ENCODE results near the gene CSN2.
"Not testable (repeated sequence)": the region's sequence is repeated elsewhere in the genome, so short reads cannot be mapped to it uniquely, and the experiment has no call there.

Gene CSN2, protein sequence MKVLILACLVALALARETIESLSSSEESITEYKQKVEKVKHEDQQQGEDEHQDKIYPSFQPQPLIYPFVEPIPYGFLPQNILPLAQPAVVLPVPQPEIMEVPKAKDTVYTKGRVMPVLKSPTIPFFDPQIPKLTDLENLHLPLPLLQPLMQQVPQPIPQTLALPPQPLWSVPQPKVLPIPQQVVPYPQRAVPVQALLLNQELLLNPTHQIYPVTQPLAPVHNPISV

DNA sequence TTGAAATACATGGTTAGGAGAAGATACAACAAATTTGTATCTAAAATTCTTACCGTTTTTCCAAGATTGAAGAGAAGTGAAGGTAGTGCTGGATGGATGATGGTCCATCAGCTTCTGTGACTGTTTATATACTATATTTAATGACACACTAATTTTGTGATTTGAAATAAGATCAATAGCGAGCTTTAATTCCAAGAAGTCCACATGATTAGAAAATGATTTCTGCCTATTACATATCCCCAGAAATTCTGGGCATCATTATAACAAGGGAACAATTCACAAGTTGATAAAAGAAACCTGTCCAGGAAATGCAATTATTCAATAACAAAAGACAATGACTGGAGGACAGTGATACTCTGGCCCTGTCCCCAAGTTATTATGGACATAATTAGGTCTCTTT, at the start of gene CSN2:
Gene CSN2 (minus strand): TSS at position 101 of the 400 bp plus-strand sequence. CDS start 4,733 bp downstream, outside the sequence.
- no peak for DNase-seq

DNA sequence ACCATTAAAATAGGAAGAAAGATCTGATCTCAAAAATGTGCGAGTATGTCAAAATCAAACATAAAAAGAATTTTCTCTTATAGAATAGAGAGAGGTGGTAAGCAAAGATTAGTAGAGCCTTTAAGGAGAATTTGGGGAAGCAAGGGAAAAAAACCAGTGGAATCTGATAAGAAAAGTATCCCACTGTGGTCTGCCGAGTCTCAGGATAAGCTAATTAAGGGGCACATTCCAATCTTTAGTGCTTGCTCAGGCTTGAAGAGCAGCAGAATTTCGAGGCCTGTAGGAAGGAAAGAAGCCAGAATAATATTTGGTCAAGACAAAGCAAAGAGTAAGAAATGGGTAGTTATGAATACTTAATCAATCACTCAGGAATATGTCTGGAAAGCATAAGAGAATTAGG, 43.2 kb upstream of the CSN2 start:
- DNase-seq: no peak

DNA sequence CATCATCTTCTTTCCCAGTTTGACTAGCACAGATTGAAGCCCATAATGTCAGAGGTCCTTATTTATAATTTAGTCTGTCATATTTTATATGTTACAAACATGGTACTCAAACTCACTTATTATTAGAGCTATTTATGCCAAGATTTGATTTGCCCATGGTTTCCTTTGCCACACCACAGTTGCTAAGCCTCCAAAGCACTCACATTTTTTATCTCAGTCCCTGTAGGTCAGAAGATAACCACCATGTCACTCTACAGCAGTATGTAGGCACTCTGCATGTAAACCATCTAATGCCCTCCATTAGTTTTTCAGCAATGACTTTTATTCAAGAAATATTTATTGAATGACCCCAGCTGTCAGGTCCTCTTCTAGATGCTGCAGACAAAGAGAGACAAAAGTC, 37.0 kb upstream of the CSN2 start:
- DNase-seq: no peak

DNA sequence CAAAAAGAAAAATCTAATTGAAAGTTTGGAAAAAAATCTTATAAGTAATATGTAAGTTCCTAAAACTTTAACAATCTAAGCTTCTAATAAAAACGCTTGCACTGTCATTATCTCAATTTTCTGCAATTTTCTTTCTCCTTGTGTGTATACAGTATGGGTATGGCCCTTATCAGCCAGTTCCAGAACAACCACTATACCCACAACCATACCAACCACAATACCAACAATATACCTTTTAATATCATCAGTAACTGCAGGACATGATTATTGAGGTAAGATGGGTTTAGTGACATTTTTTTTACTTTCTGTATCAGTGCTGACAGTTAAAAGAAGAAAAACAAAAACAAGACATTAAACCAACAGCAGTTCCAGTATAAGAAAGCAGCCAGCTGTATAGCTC, 35.2 kb upstream of the CSN2 start:
- DNase-seq: no peak

DNA sequence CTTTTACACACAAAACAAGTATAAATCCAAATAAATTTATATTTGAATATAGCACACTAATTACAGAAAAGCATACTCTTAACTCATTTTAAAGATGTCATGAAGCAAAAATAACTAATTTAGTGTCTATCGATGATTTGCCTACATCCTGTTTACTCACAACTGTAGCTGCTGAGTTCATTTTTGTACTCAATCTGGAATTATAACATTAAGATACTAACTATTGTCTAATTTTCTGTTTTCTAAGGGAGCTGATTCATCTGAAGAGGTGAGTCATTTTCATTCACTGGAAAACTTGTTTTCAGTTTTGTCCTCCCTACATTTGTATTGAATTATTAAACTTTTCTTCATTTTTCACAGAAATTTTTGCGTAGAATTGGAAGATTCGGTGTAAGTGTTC, 33.9 kb upstream of the CSN2 start:
- no peak for DNase-seq

DNA sequence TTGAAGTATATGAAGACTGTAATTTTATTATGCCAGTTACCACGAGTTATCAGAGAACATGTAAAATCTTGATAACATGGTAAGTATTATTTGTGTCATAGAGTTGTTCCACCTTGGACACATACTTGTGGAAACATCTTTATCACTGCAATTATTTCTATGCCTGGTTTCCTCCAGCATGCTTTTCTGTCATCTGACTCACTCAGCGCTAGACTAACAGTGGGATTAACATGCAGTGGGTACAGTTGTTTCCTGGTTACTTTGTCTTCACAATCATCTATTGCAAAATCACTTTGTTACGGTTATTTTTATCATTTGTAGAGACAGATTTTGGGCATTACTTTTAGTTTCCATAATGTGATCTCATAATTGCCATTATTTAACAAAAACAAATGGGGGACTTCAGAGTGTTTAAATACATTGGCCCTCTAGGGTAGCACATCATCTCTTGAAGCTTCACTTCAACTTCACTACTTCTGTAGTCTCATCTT, 30.0 kb upstream of the CSN2 start, which contains the start of gene STATH:
Gene STATH (plus strand): TSS at position 441 of the 491 bp plus-strand sequence. CDS start 2,472 bp downstream, outside the sequence.
- no peak for DNase-seq

DNA sequence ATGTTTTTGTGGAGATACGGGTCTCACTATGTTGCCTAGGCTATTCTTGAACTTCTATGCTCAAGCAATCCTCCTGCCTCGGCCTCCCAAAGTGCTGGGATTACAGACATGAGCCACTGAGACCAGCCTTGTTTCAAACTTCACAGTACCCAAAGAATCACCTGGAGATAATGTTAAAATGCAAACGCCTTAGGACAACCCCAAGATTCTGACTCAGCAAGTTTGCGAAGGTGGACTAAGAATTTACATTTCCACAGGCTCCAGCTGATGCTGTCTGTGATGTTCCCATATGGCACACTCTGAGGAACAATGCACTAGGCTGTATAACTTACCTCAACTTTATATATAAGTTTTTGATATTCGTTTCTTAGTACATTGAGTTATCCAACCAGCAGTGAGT, 29.3 kb upstream of the CSN2 start:
- no peak for DNase-seq

DNA sequence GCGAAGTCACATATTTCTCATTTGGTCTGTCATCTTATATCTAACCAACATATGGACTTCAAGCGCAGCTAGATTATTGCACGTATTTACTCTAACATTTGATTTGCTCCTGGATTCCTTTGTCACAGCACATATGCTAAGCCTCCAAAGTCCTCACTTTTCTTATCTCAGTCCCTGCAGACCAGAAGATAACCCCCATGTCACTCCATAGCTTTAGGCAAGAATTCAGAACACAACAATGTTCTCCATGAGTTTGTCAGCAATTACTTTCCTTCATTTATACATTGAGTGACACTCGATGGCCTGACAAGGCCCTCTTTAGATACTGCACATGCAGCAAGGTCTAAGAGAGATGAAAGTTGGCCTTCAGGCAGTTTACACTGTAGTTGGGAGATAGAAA, 25.5 kb upstream of the CSN2 start:
- DNase-seq: no peak

DNA sequence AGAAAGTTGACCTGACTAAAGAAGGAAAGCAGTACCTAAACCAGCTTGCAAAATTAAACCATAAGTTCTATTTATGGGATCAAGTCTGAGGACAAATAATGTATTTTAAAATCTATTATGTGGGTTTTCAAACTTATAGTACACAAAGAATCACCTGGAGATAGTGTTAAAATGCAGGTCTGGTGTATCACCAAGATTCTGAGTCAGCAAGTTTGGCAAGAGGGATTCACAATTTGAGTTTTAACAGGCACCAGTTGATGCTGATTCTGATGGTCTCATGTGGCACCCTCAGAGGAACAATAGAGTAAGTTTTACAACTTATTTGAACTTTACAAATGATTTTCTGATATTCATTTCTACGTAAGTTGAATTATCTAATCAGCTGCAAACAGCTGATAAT, 21.1 kb upstream of the CSN2 start:
- no peak for DNase-seq

DNA sequence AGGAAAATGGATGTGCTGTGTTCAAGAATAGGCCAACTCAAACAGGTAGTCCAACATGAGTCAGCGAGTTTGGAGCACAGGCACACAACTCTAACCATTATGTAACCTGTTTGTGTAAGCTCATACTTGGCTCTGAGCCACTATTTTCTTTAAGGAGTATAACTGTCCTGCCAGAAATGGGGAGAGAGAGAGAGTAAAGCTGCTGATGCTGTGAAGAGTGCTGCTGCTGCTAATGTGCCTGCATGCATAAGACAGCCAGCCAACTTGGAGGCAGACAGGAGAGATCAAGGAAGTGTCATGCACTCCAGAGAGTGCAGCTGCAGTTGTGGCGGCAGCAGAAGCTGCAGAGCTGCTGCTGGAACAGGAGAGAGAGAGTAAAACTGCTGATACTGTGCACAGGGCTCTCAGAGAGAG, 18.5 kb upstream of the CSN2 start:
- no peak for DNase-seq

DNA sequence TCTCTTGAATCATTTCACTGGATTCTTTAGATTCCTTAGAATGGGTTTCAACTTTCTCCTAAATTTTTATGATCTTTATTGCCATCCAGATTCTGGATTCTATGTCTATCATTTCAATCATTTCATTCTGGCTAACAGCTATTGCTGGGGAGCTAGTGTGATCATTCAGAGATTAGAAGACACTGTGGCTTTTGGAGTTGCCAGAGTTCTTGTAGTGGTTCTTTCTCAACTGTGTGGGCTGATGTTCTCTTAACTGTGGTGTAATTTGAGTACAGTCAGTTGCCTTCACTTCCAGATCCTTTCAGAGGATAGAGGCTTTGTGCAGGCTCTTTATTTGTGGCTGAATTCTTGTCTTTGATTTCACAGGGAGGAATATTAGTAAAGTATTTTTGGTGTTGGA, 12.1 kb upstream of the CSN2 start:
- DNase-seq: no peak

DNA sequence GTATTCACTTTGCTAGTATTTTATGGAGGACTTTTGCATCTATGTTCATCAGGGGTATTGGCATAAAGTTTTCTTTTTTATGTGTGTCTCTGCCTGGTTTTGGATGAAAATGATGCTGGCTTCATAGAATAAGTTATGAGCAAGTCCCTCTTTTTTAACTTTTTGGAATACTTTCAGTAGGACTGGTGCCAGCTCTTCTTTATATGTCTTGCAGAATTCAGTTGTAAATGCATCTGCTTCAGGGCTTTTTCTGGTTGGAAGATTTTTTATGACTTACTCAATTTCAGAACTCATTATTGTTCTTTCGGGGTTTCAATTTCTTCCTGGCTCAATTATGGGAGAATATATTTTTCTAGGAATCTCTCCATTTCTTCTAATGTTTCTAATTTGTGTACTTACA, 9.1 kb upstream of the CSN2 start:
- no peak for DNase-seq

DNA sequence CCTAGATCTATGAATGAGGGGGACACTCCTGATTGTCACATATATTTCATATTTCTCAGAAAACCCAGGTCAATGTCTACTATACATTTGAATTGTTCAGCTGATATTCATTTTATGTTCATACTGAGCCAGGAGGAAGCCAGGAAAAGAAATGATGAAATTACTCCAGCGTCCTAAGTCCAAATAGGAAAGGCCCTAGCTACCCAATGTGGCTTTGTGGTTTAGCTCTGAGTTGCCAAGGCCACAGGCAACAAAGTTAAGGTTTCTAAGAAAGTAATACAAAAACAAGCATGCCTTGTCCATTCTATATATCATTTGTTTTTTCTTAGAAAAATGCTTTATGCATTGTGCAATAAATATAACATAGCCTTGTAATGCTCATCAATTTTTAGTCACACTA, 4.5 kb upstream of the CSN2 start:
- DNase-seq: no peak

DNA sequence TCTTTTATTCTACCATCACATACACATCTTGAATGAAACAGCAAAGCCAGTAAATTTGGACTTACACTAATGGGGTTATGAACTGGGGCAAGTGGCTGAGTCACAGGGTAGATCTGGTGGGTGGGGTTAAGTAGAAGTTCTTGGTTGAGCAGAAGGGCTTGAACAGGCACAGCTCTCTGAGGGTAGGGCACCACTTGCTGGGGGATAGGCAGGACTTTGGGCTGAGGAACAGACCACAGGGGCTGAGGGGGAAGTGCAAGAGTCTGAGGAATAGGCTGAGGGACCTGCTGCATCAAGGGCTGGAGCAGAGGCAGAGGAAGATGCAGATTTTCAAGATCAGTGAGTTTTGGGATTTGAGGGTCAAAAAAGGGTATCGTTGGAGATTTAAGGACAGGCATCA, 8.3 kb downstream of the CSN2 start:
- DNase-seq: no peak

DNA sequence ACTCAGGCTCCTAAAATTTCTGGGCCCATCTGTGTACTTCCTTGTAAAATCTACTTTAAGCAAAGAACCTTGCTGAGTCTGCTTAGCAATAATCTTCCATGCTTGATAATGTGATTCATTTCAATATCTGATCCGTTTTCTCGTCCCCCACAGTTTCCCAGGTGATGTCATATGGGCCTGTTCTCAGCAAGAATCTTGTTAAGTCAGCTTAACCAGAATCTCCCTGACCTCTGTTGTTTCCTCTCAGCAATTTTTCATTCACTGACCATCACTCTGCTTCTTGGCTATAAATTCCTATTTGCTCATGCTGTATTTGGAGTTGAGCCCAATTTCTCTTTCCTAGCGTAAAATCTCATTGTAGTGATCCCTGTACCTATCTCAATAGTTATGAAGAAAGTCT, 13.9 kb downstream of the CSN2 start:
- DNase-seq: no peak

DNA sequence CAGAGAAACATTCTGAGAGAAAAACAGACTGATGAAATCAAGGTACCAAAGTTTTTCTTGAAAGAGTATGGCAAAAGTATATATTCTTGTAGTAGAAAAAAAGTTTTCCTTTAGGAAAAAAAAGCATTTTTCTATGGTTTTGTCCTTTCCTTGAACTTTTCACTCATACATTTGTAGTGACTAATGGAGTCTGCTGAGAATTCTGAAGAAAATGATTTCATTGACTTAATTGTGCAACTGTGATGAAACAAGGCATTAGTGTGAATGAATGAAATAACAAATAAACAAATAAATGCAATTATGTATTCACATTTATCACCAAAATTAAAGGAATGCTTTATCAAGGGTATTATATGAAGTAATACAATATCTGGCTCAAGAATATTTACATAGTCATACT, 29.0 kb downstream of the CSN2 start:
- DNase-seq: no peak

DNA sequence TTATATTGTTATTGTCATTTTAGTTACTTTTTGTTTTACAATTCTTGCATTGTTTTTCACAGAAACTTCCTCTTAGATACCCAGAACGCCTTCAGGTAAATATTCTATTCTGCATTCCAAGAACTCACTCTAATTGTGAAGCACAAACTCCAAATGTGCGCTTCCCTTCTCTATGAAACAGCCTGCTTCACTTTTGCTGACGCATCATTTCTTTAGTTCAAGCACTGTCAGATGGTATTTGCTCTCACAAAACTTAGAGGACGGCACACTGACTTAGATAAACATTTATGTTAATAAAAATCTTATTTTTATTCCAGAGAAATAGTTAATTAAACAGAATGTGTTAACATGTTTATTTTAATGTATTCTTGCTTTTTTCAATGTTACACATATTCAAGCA, 31.4 kb downstream of the CSN2 start:
- DNase-seq: no peak

DNA sequence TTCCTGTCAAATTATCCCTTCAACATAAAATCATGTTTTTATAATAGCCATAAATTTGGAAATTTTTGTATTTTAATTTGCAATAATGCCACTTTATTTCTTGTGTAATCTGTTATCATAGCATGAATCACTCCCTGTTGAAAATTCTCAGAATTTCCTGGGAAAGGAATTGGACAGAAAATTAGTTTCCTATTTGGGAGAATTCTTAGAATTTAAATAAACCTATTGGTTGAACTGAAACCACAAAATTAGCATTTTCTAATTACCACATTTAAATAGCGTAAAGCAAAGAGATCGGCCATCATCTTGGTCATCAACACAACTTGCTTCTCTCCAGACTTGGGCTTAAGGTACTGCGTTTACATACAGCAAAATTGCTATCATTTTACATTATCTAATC, 34.8 kb downstream of the CSN2 start, which contains the start of gene CSN1S1:
Gene CSN1S1 (plus strand): TSS at position 301 of the 400 bp plus-strand sequence. CDS start 1,488 bp downstream, outside the sequence.
- DNase-seq: no peak

DNA sequence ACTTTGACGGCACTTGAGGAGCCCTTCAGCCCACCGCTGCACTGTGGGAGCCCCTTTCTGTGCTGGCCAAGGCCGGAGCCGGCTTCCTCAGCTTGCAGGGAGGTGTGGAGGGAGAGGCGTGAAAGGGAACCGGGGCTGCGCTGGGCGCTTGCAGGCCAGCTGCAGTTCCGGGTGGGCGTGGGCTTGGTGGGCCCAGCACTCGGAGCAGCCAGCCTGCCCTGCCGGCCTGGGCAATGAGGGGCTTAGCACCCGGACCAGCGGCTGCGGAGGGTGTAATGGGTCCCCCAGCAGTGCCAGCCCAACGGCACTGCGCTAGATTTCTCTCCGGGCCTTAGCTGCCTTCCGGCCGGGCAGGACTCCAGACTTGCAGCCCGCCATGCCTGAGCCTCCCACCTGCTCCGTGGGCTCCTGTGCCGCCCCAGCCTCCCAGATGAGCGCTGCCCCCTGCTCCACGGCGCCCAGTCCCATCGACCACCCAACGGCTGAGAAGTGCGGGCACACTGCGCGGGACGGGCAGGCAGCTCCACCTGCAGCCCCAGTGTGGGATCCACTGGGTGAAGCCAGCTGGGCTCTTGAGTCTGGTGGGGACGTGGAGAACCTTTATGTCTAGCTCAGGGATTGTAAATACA, 41.6 kb downstream of the CSN2 start:
- not testable (repeated sequence) for DNase-seq

DNA sequence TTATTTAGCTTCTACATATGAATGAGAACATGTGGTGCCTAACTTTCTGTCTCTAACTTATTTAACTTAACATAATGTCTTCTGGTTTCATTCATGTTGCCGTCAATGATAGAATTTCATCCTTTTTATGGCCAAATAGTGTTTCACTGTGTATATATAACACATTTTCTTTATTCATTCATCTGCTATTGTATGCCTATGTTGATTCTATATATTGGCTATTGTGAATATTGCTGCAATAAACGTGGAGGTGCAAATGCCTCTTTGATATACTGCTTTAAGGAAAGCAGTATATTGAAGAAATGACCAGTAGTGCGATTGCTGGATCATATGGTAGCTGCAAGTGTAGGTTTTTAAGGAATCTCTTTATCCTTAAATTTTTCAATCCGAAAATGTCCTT, 44.7 kb downstream of the CSN2 start:
- DNase-seq: no peak

DNA sequence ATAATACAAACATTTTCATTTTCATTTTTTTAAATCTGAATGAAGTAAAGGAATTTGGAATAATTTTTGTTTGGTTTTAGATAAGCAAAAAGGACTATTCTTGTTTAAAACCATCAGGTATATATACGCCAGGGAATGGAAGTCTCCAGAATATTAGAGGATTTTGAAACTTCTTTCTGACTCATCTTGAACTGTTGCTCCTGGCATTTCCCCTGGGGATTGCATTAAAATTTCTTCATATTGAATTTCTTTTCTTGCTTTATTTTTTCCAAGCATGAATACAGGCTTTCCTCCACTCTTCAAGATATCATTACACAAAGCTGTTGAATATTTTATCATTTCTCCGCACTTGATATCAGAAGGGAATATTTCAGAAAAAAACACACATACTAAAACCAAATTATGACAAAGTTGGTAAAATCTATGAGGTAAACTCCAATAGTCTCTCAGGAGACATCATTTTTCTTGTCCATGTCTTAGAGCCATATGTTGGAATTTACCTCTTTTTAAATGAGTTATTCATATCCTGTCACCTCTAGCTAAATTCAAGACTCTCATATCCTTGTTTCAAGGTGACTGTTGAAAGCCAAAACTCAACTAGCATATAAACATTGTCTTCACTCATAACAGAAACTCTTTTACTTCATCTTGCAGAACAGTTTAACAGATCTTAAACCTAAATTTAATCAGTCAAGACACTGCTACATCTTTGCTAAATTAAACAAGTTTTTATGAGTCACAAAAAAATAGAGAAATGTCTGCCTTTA, 55.3 kb downstream of the CSN2 start:
- no peak for DNase-seq

DNA sequence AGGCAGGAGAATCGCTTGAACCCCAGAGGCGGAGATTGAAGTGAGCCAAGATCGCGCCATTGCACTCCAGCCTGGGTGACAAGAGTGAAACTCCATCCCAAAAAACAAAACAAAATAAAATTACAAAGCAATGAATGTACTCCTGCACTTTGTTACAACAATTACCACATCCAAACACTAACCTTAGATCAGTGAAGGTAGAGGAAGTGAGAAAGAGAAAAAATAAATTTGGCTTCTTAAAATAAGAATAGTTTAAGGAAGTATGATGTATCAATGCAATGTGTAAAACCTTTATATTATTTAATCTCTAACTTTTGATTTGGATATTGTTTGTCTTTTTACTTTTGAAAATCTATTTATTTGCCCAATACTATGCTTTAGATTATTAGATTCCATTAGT, 56.3 kb downstream of the CSN2 start:
- DNase-seq: no peak

DNA sequence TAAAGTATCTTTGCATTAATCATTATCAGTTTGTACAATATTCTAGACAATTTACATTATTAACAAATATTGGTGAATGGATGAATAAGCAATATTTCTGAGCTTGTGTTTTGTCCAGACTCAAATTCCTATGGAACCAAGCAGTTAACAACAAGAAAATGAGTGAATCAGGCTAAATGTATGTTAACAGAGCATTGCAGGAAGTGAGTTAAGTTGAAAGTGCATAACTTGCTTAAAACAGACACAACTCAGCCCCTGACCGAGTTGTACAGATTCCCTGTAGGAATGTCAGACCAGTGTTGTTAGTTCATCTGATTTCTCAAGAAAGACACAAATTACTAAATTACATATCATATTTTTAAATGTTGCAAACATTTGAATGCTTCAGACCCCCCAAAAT, 58.4 kb downstream of the CSN2 start:
- DNase-seq: no peak
